Skin epidermis (tissue), 12 donors: ENCODE measurements around the gene GAB2.
"Not testable (repeated sequence)": the region's sequence is repeated elsewhere in the genome, so short reads cannot be mapped to it uniquely, and the experiment has no call there.

Experiments used
- H3K27ac ChIP-seq, 21 experiments: fragments of 200-600 bp; sonication (generic) in 11 of 21; one replicate each; pipeline ENCODE4 v1.5.0; 2020; ENCODE audit warnings: mild to moderate bottlenecking in 3 of 21, inconsistent platforms in 2 of 21, moderate library complexity in 2 of 21
- H3K4me3 ChIP-seq, 7 experiments: fragments of 200-600 bp; sonication (generic) in 2 of 7; one replicate each; pipeline ENCODE4 v1.5.0; 2020; ENCODE audit warnings: inconsistent platforms in 2 of 7, mild to moderate bottlenecking in 2 of 7, moderate library complexity in 1 of 7

The GAB2 gene

GRCh38 chr11:78298291-78298771, 119.3 kb downstream of the GAB2 start:
- Histone ChIP-seq H3K4me3 (no peak overlapping the region), H3K27ac (no peak overlapping the region)

GRCh38 chr11:78295991-78296930, 121.4 kb downstream of the GAB2 start:
- no peak overlapping the region for H3K27ac ChIP-seq
- H3K4me3 ChIP-seq, result no peak overlapping the region

DNA sequence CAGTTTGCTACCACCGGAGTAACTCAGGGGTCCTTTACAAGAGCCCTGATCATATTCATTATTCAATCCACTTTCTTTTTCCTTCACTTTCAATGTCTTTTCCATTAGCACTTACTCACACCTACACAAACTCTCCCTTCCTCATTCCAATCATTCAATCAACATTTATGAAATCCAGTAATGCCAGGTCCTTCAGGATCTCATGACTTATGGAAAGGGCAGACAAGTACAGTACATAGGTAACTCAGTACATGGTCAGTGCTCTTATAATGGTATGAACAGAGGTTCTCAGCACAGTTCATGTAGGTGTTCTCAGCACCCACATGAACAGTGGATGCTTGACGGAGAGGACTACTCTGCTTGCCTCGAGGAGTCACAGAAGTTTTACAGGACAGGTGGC, 122.3 kb downstream of the GAB2 start:
- H3K4me3 ChIP-seq, result no peak overlapping the region
- no peak overlapping the region for H3K27ac ChIP-seq

DNA sequence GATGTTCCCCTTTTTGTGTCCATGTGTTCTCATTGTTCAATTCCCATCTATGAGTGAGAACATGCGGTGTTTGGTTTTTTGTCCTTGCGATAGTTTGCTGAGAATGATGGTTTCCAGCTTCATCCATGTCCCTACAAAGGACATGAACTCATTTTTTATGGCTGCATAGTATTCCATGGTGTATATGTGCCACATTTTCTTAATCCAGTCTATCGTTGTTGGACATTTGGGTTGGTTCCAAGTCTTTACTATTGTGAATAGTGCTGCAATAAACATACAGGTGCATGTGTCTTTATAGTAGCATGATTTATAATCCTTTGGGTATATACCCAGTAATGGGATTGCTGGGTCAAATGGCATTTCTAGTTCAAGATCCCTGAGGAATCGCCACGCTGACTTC, 123.5 kb downstream of the GAB2 start:
- H3K27ac ChIP-seq, H3K4me3 ChIP-seq: not testable (repeated sequence)

DNA sequence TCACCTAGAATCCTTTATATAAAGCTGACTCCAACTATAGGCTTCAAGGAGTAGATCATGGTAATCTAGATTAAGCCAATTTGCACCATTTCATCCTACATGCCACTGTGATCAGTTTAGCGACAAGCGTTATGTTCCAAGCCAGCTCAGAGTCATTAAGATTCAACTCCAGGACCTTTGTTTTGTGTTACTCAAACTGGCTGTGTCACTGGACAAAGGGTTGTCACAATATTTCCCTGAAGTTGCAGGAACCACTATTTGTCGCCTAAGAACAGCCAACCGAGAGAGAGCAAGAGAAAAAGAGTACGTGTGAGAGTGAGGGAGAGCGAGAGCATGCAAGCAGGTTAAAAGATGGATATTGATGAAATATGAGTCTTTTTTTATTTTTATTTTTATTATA, 124.1 kb downstream of the GAB2 start:
- H3K4me3 ChIP-seq, result no peak overlapping the region
- H3K27ac ChIP-seq, result no peak overlapping the region

GRCh38 chr11:78292109-78292803, 125.4 kb downstream of the GAB2 start:
- H3K27ac ChIP-seq, result peak overlapping the region in 6 of 21 experiments; percentile 3 to 55 (median 45)
- H3K4me3 ChIP-seq, result no peak overlapping the region

- peak overlapping the region in 5 of 21 experiments; percentile 26 to 55 (median 47) for H3K27ac ChIP-seq
- H3K4me3 ChIP-seq, result no peak overlapping the region
Observed at GRCh38 chr11:78291503-78292108, 126.0 kb downstream of the GAB2 start.

GRCh38 chr11:78290293-78291176, 127.1 kb downstream of the GAB2 start:
- Histone ChIP-seq H3K27ac (peak overlapping the region in 8 of 21 experiments; percentile 8 to 65 (median 28)), H3K4me3 (no peak overlapping the region)

- H3K27ac ChIP-seq, result peak overlapping the region in 3 of 21 experiments; percentile 15 to 65 (median 16)
- no peak overlapping the region for H3K4me3 ChIP-seq
Observed at GRCh38 chr11:78289552-78290292, 127.9 kb downstream of the GAB2 start.

DNA sequence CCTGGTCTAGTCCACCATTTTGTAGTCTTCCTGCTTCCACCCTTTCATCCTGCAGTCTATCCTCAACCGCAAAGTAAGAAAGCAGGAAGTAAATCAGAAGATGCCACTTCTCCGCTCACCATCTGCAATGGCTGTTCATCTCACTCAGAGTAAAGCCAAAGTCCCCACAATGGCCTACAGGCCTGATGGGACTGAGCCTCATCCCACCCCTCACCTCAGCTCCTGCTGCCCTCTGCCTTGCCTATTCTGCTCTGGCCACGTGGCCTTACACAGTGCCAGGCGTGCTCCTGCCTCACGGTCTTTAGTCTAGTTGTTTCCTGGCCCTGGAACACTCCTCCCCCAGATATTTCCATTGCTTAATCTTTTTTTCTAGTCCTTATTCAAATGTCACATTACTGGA, 133.4 kb downstream of the GAB2 start:
- H3K27ac ChIP-seq, result no peak overlapping the region

DNA sequence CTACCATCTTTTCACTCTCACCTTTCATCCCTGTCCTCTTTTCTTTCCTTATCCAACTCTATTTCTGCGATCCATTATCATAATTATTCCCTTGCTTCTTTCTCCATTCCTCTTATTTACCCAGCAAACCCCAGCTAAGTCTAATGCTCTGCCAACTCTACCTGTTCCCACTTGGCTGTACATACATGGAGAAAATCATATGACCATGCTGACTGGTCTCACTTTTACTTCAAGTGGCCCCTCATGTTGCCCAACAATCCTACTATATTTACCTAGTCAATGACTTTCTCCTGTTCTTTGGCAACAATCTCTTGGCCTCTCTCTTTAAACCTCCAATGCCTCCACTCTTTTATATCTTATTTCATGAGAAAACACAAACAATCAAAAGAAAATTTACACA, 134.8 kb downstream of the GAB2 start:
- no peak overlapping the region for H3K27ac ChIP-seq
- H3K4me3 ChIP-seq, result no peak overlapping the region

More for the DNA sequence above, 133.4 kb downstream of the GAB2 start:
- H3K4me3 ChIP-seq, result no peak overlapping the region

- Histone ChIP-seq H3K27ac (no peak overlapping the region), H3K4me3 (no peak overlapping the region)
Observed at GRCh38 chr11:78281511-78281910, 136.1 kb downstream of the GAB2 start.

GRCh38 chr11:78277314-78277994, 140.2 kb downstream of the GAB2 start:
- H3K4me3 ChIP-seq, result no peak overlapping the region
- no peak overlapping the region for H3K27ac ChIP-seq

DNA sequence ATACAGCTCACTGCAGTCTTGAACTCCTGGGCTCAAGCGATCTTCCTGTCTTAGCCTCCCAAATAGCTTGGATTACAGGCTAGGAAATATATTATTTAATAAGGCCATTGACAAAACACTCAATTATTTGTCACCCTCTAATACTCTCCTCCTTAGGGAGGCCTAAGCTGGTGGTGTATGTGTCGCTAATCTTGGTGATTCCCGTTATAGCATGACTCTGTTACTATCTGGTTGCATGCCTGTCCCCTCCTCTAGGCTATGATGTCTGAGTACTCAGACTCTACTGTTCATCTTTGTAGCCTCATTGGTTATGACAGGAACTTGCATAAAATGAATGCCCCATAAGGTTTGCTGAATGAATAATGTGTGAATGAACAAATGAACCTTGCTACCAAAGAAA, 141.3 kb downstream of the GAB2 start:
- Histone ChIP-seq H3K4me3 (no peak overlapping the region), H3K27ac (no peak overlapping the region)

DNA sequence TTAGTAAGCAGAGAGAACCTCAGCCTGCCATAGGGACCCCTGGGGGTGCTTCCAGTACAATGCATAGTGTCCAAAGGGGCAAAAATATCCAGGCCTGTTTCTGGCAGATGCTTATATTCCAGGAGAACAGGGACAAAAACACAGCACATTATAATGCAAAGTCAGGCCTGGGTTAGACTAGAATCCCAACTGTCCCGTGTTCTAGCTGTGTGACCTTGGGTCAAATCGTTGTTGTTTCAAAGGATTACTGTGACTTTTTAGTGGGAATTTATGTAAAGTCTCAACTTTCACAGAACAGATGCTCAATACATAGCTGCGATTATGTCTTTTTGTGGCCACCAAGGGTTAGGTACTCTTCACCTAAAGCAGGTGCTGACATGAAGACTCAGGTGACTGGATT, 142.9 kb downstream of the GAB2 start:
- no peak overlapping the region for H3K4me3 ChIP-seq
- H3K27ac ChIP-seq, result no peak overlapping the region

GRCh38 chr11:78272625-78273269, 144.9 kb downstream of the GAB2 start:
- not testable (repeated sequence) for H3K27ac ChIP-seq, H3K4me3 ChIP-seq

- H3K27ac ChIP-seq, H3K4me3 ChIP-seq: not testable (repeated sequence)
Observed at GRCh38 chr11:78271801-78272200, 145.8 kb downstream of the GAB2 start.

- Histone ChIP-seq H3K27ac (no peak overlapping the region), H3K4me3 (no peak overlapping the region)
Observed at GRCh38 chr11:78270971-78271370, 146.6 kb downstream of the GAB2 start.
